DOHH2 (cell line): ENCODE results near the gene KRT74.

Experiments used
- H3F3A ChIP-seq: fragments of 200-600 bp; sonication (generic), shearing (Covaris generic); 2 replicates; pipeline ENCODE4 v1.6.0; 2016; ENCODE audit warnings: antibody characterized with exemption, mild to moderate bottlenecking; ENCODE audit not compliant: control insufficient read depth, insufficient read depth
- H3K27ac ChIP-seq: fragments of 200-600 bp; sonication (generic); 2 replicates; pipeline ENCODE4 v1.5.1; 2014; ENCODE audit warnings: low read depth, mild to moderate bottlenecking, low read length, moderate library complexity
- H3K27me3 ChIP-seq: fragments of 200-600 bp; sonication (generic); 2 replicates; pipeline ENCODE4 v1.6.1; 2014; ENCODE audit warnings: mild to moderate bottlenecking, low read length, mixed read lengths; ENCODE audit not compliant: control insufficient read depth
- H3K36me3 ChIP-seq: fragments of 200-600 bp; sonication (generic); 2 replicates; pipeline ENCODE4 v1.6.1; 2014; ENCODE audit warnings: mild to moderate bottlenecking, low read length, moderate library complexity, mixed read lengths; ENCODE audit not compliant: control insufficient read depth
- H3K4me1 ChIP-seq: fragments of 200-600 bp; sonication (generic); 2 replicates; pipeline ENCODE4 v1.6.1; 2014; ENCODE audit warnings: mild to moderate bottlenecking, low read length, mixed read lengths; ENCODE audit not compliant: control insufficient read depth
- H3K4me2 ChIP-seq: fragments of 200-600 bp; sonication (generic); 2 replicates; pipeline ENCODE4 v1.6.0; 2014; ENCODE audit warnings: mild to moderate bottlenecking, low read length, moderate library complexity
- H3K4me3 ChIP-seq: fragments of 200-600 bp; sonication (generic); 2 replicates; pipeline ENCODE4 v1.5.1; 2014; ENCODE audit warnings: mild to moderate bottlenecking, low read length, mixed read lengths
- H3K79me2 ChIP-seq: fragments of 200-600 bp; sonication (generic); 2 replicates; pipeline ENCODE4 v1.6.1; 2014; ENCODE audit warnings: mild to moderate bottlenecking, low read length, mixed read lengths; ENCODE audit not compliant: control insufficient read depth
- H3K9me2 ChIP-seq: fragments of 200-600 bp; sonication (generic); replicated peaks from 2 replicates; pipeline ENCODE4 v1.6.1; 2014; ENCODE audit warnings: mild to moderate bottlenecking, low read length, mixed read lengths; ENCODE audit not compliant: control insufficient read depth
- H3K9me3 ChIP-seq: fragments of 200-600 bp; sonication (generic); 2 replicates; pipeline ENCODE4 v1.6.1; 2014; ENCODE audit warnings: antibody characterized with exemption, low read length, mixed read lengths; ENCODE audit not compliant: control insufficient read depth, insufficient read depth
- H4K20me1 ChIP-seq: fragments of 200-600 bp; sonication (generic); 2 replicates; pipeline ENCODE4 v1.6.0; 2014; ENCODE audit warnings: low read depth, mild to moderate bottlenecking, antibody characterized with exemption, low read length, moderate library complexity; ENCODE audit not compliant: control insufficient read depth, insufficient read depth
- EZH2phosphoT487 ChIP-seq: fragments of 200-600 bp; sonication (generic); IDR thresholded peaks from 2 replicates; pipeline ENCODE4 v1.6.1; 2017; ENCODE audit warnings: borderline replicate concordance, mild to moderate bottlenecking, antibody characterized with exemption, low read length, moderate library complexity, mixed read lengths
- TF ChIP-seq, protein P1 (sequence below): fragments of 200-600 bp; sonication (generic); IDR thresholded peaks from one replicate; pipeline ENCODE4 v1.5.1; 2014; ENCODE audit warnings: antibody characterized with exemption, mild to moderate bottlenecking, low read depth, low read length; ENCODE audit not compliant: poor library complexity, severe bottlenecking

KRT74 gene

DNA sequence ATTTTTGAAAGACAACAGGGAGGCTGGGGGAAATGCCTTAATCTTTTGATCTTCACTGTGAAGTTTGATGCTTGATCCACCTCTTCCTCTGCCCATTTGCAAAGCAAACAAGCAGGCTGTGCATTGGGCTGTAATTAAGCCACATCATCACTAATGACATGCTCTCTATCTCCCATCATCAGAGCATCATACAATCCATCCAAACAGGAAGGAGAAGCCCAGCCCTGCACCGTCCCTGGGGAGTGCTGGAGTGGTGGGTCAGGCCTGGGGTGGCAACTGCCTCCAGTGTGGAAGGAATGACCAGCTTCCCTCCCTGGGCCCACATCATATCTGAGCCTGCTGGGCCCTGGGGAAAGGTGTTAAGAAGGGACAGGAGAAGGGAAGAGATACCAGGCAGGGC, 6.9 kb upstream of the KRT74 start:
- Histone ChIP-seq H3K79me2 (no peaks in the 10 kb centered on the region), H3K4me2 (no peak overlapping the region), H3K36me3 (no peaks in the 10 kb centered on the region), H3K9me3 (no peaks in the 10 kb centered on the region), H3F3A (no peaks in the 10 kb centered on the region), H3K4me3 (no peak overlapping the region), H4K20me1 (no peaks in the 10 kb centered on the region), H3K27me3 (peaks cover 23% of the 10 kb centered on the region), H3K9me2 (no peaks in the 10 kb centered on the region), H3K27ac (no peak overlapping the region), H3K4me1 (no peaks in the 10 kb centered on the region)
- TF ChIP-seq EZH2phosphoT487 = no peak
- TF ChIP-seq, protein P1, sequence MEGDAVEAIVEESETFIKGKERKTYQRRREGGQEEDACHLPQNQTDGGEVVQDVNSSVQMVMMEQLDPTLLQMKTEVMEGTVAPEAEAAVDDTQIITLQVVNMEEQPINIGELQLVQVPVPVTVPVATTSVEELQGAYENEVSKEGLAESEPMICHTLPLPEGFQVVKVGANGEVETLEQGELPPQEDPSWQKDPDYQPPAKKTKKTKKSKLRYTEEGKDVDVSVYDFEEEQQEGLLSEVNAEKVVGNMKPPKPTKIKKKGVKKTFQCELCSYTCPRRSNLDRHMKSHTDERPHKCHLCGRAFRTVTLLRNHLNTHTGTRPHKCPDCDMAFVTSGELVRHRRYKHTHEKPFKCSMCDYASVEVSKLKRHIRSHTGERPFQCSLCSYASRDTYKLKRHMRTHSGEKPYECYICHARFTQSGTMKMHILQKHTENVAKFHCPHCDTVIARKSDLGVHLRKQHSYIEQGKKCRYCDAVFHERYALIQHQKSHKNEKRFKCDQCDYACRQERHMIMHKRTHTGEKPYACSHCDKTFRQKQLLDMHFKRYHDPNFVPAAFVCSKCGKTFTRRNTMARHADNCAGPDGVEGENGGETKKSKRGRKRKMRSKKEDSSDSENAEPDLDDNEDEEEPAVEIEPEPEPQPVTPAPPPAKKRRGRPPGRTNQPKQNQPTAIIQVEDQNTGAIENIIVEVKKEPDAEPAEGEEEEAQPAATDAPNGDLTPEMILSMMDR = no peak

DNA sequence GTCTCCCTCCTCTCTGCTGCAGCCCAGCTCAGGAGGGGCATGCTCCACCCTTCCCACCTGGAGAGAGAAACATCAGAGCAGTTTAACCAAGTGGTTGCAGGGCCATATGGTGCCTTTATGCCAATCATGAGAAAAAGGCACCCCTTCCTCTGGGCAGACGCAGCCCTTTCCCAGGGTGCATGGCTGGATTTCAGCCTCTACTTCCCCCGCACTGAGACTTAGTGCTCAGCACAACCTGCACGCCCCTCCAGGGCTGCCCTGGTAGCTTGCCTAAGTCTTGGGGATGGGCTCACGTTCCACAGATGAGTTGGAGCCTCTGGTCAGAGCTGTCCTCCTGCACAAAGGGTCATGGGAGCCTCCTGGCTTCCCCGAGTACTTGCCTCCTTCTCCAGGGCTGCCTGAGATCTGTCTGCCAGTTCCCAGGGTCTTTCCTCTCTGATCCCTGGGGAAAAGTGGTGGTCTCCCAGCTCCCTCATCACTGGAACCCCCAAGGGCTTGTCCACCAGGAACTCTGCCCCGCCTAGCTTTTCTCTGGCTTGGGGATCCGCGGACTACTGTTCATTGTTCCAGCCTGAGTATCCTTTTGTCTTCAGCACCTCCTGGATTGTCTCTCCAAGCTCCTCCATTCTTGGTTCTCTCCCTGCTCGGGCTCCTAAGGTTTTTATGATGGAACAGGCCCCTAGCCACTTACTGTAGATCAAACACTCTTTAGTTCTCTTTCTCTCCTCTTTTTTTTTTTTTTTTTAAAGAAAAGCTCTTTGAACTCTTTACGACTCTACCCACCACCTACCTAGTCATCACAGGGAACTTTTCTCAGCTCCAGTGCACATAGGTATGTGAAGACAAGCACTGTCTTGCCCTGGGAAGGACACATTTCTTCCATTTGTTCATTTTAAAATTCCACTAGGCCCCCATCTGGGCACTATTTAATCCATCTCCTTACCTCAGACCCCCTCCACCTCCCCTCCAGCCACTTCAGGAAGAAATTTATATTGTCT, 6.1 kb upstream of the KRT74 start:
- H3K27ac ChIP-seq = no peak overlapping the region
- H3K4me2 ChIP-seq = no peak overlapping the region
- H4K20me1 ChIP-seq = no peaks in the 10 kb centered on the region
- no peaks in the 10 kb centered on the region for H3K9me3 ChIP-seq
- H3K4me1 ChIP-seq = peaks cover 7% of the 10 kb centered on the region; the same call in 1 of the 2 replicates
- H3K36me3 ChIP-seq = no peaks in the 10 kb centered on the region
- no peaks in the 10 kb centered on the region for H3K9me2 ChIP-seq
- H3F3A ChIP-seq = no peaks in the 10 kb centered on the region
- H3K4me3 ChIP-seq = no peak overlapping the region
- H3K79me2 ChIP-seq = no peaks in the 10 kb centered on the region
- peaks cover 27% of the 10 kb centered on the region for H3K27me3 ChIP-seq
- no peak for TF ChIP-seq EZH2phosphoT487
- TF ChIP-seq, protein P1 = no peak

DNA sequence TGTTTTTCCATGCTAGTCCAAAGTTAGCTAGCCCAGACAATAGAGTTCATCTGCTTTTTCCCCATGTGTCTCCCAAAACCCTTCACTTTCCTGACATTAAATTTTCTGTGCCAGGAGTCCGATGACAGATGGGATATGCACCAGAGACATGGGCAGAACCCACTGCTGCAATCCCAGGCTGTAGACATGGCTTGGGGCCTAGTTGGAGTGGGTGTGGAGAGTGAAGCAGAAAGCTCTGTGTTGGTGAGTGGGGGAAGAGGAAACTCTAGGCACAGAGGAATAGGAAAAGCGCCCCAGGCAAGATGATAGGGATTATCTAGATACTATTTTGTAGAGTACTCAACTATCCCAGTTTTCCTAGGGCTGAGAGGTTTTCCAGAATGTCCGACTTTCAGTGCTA, 4.8 kb upstream of the KRT74 start:
- Histone ChIP-seq H4K20me1 (no peaks in the 10 kb centered on the region), H3K4me3 (no peak overlapping the region), H3K27ac (no peak overlapping the region), H3K4me2 (no peak overlapping the region), H3K4me1 (peaks cover 9% of the 10 kb centered on the region; the same call in 1 of the 2 replicates), H3K9me2 (no peaks in the 10 kb centered on the region), H3K36me3 (no peaks in the 10 kb centered on the region), H3K79me2 (no peaks in the 10 kb centered on the region), H3K27me3 (peaks cover 30% of the 10 kb centered on the region), H3F3A (no peaks in the 10 kb centered on the region), H3K9me3 (no peaks in the 10 kb centered on the region)
- TF ChIP-seq EZH2phosphoT487 = no peak
- TF ChIP-seq, protein P1 = no peak
